ENCODE results near the gene PDE6G.

GRCh38 chr17:81621494-81622130 is 34.7 kb downstream of the PDE6G start:
- TF ChIP-seq EZH2phosphoT487 (IDR thresholded peaks at IDR 0.05) = no peak
- TF ChIP-seq, protein P1, sequence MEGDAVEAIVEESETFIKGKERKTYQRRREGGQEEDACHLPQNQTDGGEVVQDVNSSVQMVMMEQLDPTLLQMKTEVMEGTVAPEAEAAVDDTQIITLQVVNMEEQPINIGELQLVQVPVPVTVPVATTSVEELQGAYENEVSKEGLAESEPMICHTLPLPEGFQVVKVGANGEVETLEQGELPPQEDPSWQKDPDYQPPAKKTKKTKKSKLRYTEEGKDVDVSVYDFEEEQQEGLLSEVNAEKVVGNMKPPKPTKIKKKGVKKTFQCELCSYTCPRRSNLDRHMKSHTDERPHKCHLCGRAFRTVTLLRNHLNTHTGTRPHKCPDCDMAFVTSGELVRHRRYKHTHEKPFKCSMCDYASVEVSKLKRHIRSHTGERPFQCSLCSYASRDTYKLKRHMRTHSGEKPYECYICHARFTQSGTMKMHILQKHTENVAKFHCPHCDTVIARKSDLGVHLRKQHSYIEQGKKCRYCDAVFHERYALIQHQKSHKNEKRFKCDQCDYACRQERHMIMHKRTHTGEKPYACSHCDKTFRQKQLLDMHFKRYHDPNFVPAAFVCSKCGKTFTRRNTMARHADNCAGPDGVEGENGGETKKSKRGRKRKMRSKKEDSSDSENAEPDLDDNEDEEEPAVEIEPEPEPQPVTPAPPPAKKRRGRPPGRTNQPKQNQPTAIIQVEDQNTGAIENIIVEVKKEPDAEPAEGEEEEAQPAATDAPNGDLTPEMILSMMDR (IDR thresholded peaks at IDR 0.05) = no peak
